NB4 (cell line): Measurements from ENCODE around the gene GPC5.

ENCODE experiments used
- DNase-seq: peaks from one replicate; pipeline ENCODE4 v3.0.0; 2010; ENCODE audit warnings: low read depth
- H3K4me3 ChIP-seq: one replicate; pipeline ENCODE4 v1.5.1; 2011; ENCODE audit warnings: mild to moderate bottlenecking, low read depth, low read length, moderate library complexity
- MYC ChIP-seq: IDR thresholded peaks from 2 replicates; pipeline ENCODE4 v1.6.1; 2011; ENCODE audit warnings: low read depth, low read length
- POLR2A ChIP-seq: IDR thresholded peaks from 2 replicates; pipeline ENCODE4 v1.6.1; 2011; ENCODE audit warnings: mild to moderate bottlenecking; ENCODE audit not compliant: insufficient read length; ENCODE audit errors: extremely low read depth
- TF ChIP-seq, protein P1 (sequence below): IDR thresholded peaks from 2 replicates; pipeline ENCODE4 v1.6.1; 2011; ENCODE audit warnings: low read depth, low read length
- TF ChIP-seq, protein P2 (sequence below): IDR thresholded peaks from one replicate; pipeline ENCODE4 v1.5.1; 2012; ENCODE audit warnings: low read depth, low read length

GPC5 gene

DNA sequence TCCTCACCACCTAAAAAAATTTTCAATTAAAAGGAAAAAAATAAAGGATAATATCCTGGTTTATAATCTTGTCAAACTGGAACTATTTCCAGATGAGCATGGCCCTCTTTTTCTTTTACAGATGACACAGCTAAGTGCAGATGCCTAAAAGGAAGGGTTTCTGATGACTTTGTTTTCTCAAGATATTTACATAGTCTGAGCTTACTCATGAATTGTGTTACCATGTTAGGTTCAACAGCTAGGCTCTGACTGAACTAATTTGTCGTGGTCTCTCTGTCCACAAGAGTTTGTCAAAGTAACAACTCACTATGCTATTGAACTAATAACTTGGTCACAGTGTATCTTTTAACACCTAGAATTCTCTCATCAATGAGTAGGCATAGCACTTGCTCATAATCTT lies 780.8 kb downstream of the GPC5 start:
- H3K4me3 ChIP-seq, result no peak overlapping the region
- TF ChIP-seq, protein P1, sequence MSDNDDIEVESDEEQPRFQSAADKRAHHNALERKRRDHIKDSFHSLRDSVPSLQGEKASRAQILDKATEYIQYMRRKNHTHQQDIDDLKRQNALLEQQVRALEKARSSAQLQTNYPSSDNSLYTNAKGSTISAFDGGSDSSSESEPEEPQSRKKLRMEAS, result no peak
- TF ChIP-seq MYC (no peak), POLR2A (no peak)
- TF ChIP-seq, protein P2, sequence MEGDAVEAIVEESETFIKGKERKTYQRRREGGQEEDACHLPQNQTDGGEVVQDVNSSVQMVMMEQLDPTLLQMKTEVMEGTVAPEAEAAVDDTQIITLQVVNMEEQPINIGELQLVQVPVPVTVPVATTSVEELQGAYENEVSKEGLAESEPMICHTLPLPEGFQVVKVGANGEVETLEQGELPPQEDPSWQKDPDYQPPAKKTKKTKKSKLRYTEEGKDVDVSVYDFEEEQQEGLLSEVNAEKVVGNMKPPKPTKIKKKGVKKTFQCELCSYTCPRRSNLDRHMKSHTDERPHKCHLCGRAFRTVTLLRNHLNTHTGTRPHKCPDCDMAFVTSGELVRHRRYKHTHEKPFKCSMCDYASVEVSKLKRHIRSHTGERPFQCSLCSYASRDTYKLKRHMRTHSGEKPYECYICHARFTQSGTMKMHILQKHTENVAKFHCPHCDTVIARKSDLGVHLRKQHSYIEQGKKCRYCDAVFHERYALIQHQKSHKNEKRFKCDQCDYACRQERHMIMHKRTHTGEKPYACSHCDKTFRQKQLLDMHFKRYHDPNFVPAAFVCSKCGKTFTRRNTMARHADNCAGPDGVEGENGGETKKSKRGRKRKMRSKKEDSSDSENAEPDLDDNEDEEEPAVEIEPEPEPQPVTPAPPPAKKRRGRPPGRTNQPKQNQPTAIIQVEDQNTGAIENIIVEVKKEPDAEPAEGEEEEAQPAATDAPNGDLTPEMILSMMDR, result no peak
- no peak for DNase-seq

DNA sequence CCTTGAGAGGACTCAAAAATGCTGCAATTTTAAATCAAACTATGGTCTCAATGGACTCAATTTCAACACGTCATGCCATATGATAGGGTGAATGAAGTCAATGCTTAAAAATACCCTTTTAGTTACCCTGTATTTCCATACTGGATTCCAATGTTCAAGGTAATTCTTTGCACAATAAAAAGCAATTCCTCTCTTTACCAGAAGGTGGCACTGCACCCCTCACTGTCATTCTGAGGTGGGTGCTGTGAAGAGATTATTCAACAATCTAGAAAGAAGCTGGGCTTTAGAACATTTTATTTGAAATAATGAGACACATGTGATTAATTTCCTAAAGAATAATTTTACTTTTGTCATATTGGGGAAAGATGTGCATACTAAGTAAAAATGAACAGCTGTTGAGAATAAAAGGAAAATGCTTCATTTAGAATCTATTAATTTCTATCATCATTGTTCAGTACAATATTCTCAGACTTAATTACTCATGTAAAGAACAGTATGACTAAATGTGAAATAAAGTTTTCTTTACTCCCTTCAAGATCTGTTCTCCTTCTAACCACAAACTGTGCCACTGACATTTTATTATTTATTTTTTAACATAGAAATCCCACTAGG lies 789.1 kb downstream of the GPC5 start:
- no peak overlapping the region for H3K4me3 ChIP-seq
- peak; percentile 52 for DNase-seq
- TF ChIP-seq, protein P1, result no peak
- TF ChIP-seq MYC, result no peak
- TF ChIP-seq, protein P2, result peak; percentile 73

DNA sequence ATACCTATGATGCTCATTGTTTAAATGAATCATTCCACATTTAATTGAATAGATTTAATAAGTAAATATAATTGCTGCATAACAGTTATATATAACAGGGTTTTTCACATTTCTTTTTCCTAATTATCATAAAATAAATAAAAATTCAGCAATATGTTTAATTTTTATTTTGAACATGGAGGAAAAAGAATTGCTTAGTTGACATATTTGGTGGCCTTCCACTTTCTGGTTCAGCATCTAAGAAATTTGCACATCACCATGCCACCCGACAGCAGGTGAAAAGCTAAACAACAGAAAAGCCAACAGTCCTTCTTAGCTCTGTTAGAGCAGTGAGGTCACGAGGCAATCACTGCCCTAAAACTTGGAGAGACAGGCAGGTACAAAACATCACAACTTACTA lies 790.2 kb downstream of the GPC5 start:
- DNase-seq, result no peak
- H3K4me3 ChIP-seq, result no peak overlapping the region
- TF ChIP-seq POLR2A, result no peak
- TF ChIP-seq, protein P2, result no peak
- TF ChIP-seq, protein P1, result no peak
- no peak for TF ChIP-seq MYC

DNA sequence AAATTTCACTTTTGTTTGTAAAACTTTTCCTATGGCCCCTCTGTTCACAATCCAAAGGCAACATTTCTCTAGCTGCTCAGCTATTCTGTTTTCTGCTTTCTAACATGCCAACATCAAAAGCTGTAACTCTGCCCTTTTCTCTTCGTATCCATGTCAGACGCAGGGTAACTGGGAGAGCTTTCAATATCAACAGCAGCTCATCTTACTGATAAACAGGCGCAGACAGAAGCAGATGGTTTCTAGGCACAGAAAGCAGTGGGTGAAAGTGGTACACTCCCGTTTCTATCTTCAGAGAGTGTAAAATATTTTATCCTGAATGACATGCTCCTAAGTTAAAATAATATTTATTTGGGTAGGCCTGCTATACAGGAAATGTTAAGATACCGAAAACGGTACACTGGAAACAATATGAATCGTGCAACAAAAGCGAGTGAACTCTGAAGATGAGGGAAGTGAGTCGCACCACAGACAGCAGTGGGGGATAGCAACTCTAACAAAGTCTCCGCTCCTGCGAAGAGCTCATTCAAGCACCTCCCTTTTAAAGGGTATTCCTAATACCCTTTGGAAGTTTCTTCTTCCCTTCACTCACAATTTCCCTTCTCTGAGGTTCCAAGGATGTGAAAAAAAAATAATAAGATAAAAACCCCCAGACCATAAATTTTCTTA lies 798.3 kb downstream of the GPC5 start:
- no peak overlapping the region for H3K4me3 ChIP-seq
- no peak for DNase-seq
- TF ChIP-seq POLR2A (no peak), MYC (no peak)
- TF ChIP-seq, protein P1, result no peak
- TF ChIP-seq, protein P2, result no peak

DNA sequence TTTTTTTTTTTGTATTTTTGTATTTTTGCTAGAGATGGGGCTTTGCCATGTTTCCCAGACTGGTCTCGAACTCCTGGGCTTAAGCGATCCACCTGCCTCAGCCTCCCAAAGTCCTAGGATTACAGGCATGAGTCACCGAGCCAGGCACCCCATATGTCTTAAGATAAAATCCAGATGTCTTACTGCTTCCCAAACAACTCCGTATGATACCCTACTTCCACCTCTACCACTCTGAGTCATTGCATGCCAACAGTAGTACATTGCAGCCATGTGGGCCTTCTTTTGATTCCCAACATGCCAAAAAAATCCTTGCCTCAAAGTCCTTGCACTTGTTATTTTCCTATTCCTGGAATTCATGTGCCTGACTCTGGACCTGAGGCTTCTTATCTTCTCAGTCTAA lies 799.2 kb downstream of the GPC5 start:
- no peak for DNase-seq

More for the DNA sequence above, 799.2 kb downstream of the GPC5 start:
- H3K4me3 ChIP-seq, result no peak overlapping the region
- TF ChIP-seq, protein P2, result no peak
- no peak for TF ChIP-seq POLR2A
- TF ChIP-seq MYC, result no peak
- TF ChIP-seq, protein P1, result no peak
